A673 (cell line): ENCODE data around the gene RPTOR. TPM values are rescaled to one million over a fixed set of nuclear protein-coding genes. Genes with fewer than 3 reads are reported as not detected.

Source experiments
- BruUV-seq: library from RNA; stranded (reverse); fragments of 400-500 nt; replicated peaks from 2 replicates; lab custom pipeline; 2021; lab: Mats Ljungman, UMichigan
- CTCF ChIA-PET: fragments of 300-600 bp; sonication (Branson Sonifier 250); formaldehyde crosslinking; loops from one replicate; lab custom pipeline; 2022; ENCODE audit warnings: antibody characterized with exemption; lab: Charles Lee
- POLR2A ChIA-PET: fragments of 300-600 bp; sonication (Branson Sonifier 250); formaldehyde crosslinking; loops from one replicate; lab custom pipeline; 2022; ENCODE audit warnings: antibody characterized with exemption; ENCODE audit not compliant: low non-redundant PET; lab: Charles Lee
- DNase-seq: peaks from one replicate; pipeline ENCODE4 v3.0.0-alpha.2; 2015; ENCODE audit warnings: low spot score
- H3K27ac ChIP-seq: fragments of 200-600 bp; sonication (generic); 2 replicates; pipeline ENCODE4 v1.5.1; 2016; ENCODE audit warnings: mixed run types, low read depth, mild to moderate bottlenecking, mixed read lengths, antibody characterized with exemption, low read length; ENCODE audit not compliant: poor library complexity, severe bottlenecking
- H3K27me3 ChIP-seq: fragments of 200-600 bp; sonication (generic); replicated peaks from 2 replicates; pipeline ENCODE4 v1.6.1; 2017; ENCODE audit warnings: mixed run types, low read depth, mild to moderate bottlenecking, mixed read lengths, antibody characterized with exemption, low read length; ENCODE audit not compliant: insufficient read depth, poor library complexity
- H3K36me3 ChIP-seq: fragments of 200-600 bp; sonication (generic); 2 replicates; pipeline ENCODE4 v1.6.1; 2016; ENCODE audit warnings: mixed run types, mild to moderate bottlenecking, mixed read lengths, antibody characterized with exemption, low read length; ENCODE audit not compliant: insufficient read depth, poor library complexity, severe bottlenecking
- H3K4me1 ChIP-seq: fragments of 200-600 bp; sonication (generic); 2 replicates; pipeline ENCODE4 v1.6.1; 2017; ENCODE audit warnings: mixed run types, mild to moderate bottlenecking, mixed read lengths, antibody characterized with exemption, low read length; ENCODE audit not compliant: insufficient read depth, poor library complexity, severe bottlenecking
- H3K4me3 ChIP-seq: fragments of 200-600 bp; sonication (generic); 2 replicates; pipeline ENCODE4 v1.5.1; 2016; ENCODE audit warnings: low read depth, mixed run types, mild to moderate bottlenecking, mixed read lengths, low read length; ENCODE audit not compliant: poor library complexity, severe bottlenecking
- H3K9me3 ChIP-seq: fragments of 200-600 bp; sonication (generic); 2 replicates; pipeline ENCODE4 v1.6.1; 2016; ENCODE audit warnings: mixed run types, low read depth, mild to moderate bottlenecking, mixed read lengths, antibody characterized with exemption, low read length; ENCODE audit not compliant: poor library complexity, severe bottlenecking
- EZH2 ChIP-seq: fragments of 200-600 bp; sonication (generic); IDR thresholded peaks from 2 replicates; pipeline ENCODE4 v1.6.1; 2017; ENCODE audit warnings: borderline replicate concordance, low read depth, mild to moderate bottlenecking, mixed read lengths, antibody characterized with exemption, low read length; ENCODE audit not compliant: poor library complexity, severe bottlenecking
- intact Hi-C: fragments of 100-400 bp; cut with micrococcal nuclease; formaldehyde crosslinking; loops from one replicate; pipeline ENCODE4 v1.10.0; 2022; ENCODE audit not compliant: unreplicated experiment
- total RNA-seq: library from RNA; stranded (reverse); gene quantifications from 2 replicates; pipeline ENCODE4 v1.2.3, GENCODE V29; 2021
- TF ChIP-seq, protein P1 (sequence below): fragments of 300-800, 200-600 bp; sonication (generic); conservative IDR thresholded peaks from 2 replicates; pipeline ENCODE4 v1.5.1; 2017; ENCODE audit warnings: low read depth, mild to moderate bottlenecking, antibody characterized with exemption, low read length, moderate library complexity, mixed read lengths

Gene RPTOR
- total RNA-seq, 1 experiment from 2014 or later: 55.2 TPM

DNA sequence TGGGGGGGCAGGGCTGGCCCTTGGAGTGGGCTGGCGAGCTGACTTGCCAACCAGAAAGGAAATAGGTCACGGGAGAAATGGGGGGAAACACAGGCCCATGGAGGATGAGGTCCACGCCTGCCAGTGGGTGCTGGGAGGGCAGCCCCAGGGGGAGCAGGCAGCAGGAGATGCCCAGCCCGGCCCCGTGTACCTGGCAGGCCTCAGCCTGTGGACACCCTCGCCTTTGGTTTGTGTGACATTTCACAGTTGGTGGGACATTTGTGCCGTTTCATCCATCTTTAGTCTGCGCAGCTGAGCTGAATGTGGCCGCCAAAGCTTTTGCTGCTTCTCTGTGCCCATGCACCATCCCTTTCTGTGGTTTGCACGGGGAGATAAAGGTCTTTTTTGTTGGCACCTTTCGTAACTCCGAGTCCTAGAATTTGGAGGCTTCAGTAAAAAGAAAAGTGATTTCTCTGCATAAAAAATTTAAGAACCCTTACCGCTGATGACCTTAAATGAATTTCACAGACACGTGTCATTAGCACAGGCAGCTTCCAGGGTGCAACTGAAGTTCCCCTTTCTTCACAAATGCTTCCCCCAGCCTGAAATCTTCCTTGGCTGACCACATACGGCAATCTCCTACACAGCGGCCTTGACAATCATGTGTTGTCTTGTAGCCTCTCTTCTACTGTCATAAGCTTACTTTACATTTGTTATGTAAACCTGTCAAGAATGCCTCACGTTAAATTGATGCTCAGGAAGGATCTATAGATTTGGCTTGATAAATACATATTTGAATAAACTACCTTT, 193.6 kb downstream of the RPTOR start:
- TF ChIP-seq EZH2: no peak
- TF ChIP-seq, protein P1, sequence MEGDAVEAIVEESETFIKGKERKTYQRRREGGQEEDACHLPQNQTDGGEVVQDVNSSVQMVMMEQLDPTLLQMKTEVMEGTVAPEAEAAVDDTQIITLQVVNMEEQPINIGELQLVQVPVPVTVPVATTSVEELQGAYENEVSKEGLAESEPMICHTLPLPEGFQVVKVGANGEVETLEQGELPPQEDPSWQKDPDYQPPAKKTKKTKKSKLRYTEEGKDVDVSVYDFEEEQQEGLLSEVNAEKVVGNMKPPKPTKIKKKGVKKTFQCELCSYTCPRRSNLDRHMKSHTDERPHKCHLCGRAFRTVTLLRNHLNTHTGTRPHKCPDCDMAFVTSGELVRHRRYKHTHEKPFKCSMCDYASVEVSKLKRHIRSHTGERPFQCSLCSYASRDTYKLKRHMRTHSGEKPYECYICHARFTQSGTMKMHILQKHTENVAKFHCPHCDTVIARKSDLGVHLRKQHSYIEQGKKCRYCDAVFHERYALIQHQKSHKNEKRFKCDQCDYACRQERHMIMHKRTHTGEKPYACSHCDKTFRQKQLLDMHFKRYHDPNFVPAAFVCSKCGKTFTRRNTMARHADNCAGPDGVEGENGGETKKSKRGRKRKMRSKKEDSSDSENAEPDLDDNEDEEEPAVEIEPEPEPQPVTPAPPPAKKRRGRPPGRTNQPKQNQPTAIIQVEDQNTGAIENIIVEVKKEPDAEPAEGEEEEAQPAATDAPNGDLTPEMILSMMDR: no peak
- DNase-seq: no peak
- ChIA-PET POLR2A (no interaction called here), CTCF (no interaction called here)
- intact Hi-C loops: no loop called here
- Histone ChIP-seq H3K4me3 (no peak overlapping the region), H3K9me3 (no peaks in the 10 kb centered on the region), H3K4me1 (no peaks in the 10 kb centered on the region), H3K27me3 (no peaks in the 10 kb centered on the region), H3K36me3 (no peaks in the 10 kb centered on the region), H3K27ac (no peak overlapping the region)
- BruUV-seq: no TSS peak

DNA sequence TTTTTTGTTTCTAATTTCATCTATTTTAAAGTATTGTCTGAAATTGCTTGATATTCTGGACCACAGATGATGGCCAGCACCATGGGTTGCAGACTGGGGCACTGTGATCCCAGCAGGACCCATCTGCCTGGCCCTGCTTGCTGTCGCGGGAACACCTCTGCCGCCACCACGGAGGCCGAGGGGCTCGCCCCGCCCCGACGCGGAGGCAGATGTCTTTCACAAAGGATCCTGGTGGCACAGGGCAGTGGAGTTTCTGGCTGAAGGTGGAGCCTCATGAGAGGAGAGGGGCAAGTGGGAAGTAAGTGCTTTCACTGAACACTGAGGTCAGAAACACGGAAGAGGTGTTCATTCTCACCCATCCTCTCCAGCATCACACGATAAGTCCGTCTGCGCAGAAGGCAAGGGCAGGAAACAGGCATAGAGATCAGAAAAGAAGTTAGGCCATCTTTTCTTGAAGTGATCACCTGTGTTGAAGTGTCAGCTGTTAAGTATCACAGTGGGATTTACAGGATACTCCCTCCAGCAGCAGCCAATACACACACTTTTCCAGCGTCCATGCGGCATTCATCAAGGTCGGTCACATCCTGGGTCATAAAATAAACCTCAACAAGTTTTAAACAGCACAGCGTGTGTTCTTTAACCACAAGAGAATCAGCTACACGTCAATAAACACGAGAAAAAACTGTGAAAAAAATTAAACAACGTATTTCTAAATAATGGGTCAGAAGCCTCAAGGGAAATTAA, 194.5 kb downstream of the RPTOR start:
- intact Hi-C loops: no loop called here
- no peaks in the 10 kb centered on the region for H3K27me3 ChIP-seq
- H3K9me3 ChIP-seq: no peaks in the 10 kb centered on the region
- H3K4me3 ChIP-seq: no peak overlapping the region
- ChIA-PET CTCF (no interaction called here), POLR2A (no interaction called here)
- TF ChIP-seq, protein P1: no peak
- TF ChIP-seq EZH2: no peak
- no peaks in the 10 kb centered on the region for H3K36me3 ChIP-seq
- no peaks in the 10 kb centered on the region for H3K4me1 ChIP-seq
- no peak for DNase-seq
- no peak overlapping the region for H3K27ac ChIP-seq
- no TSS peak for BruUV-seq

DNA sequence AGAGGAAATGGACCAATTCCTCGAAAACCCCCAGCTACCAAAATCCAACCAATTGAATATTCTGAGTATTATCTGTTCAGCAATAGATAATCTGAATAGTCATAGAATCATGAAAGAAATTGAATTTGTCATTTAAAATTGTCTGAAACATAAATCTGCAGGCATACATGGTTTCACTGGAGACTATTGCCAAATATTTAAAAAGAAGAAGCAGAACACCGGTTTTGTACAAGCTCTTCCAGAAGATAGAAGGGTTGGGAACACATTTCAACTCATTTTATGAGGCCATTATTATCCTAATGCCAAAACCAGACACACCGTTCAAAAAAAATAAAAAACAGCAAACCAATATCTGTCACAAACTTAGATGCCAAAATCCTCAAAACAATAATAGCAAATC, 195.5 kb downstream of the RPTOR start:
- H3K27ac ChIP-seq: no peak overlapping the region
- no peak for DNase-seq
- no peaks in the 10 kb centered on the region for H3K9me3 ChIP-seq
- no peaks in the 10 kb centered on the region for H3K36me3 ChIP-seq
- no peaks in the 10 kb centered on the region for H3K4me1 ChIP-seq
- BruUV-seq: no TSS peak
- ChIA-PET CTCF (no interaction called here), POLR2A (no interaction called here)
- no peaks in the 10 kb centered on the region for H3K27me3 ChIP-seq
- intact Hi-C loops: no loop called here
- no peak overlapping the region for H3K4me3 ChIP-seq
- TF ChIP-seq EZH2: no peak
- TF ChIP-seq, protein P1: no peak
